SK-N-MC (cell line): Measurements from ENCODE around the gene HSPA1A.
"Not testable (repeated sequence)": the region's sequence is repeated elsewhere in the genome, so short reads cannot be mapped to it uniquely, and the experiment has no call there.

Experiments
- DNase-seq: peaks from one replicate; pipeline ENCODE4 v3.0.0-alpha.2; 2011; ENCODE audit warnings: low read depth, low spot score
- H3K27ac ChIP-seq: fragments of 200-600 bp; sonication (generic); 2 replicates; pipeline ENCODE4 v1.5.1; 2016; ENCODE audit warnings: mixed run types
- H3K36me3 ChIP-seq: fragments of 200-600 bp; sonication (generic); 2 replicates; pipeline ENCODE4 v1.6.1; 2017; ENCODE audit warnings: antibody characterized with exemption, low read length, mixed read lengths; ENCODE audit not compliant: insufficient read depth
- H3K4me3 ChIP-seq: fragments of 200-600 bp; sonication (generic); 2 replicates; pipeline ENCODE4 v1.5.1; 2016
- H3K9ac ChIP-seq: fragments of 200-600 bp; sonication (generic); 2 replicates; pipeline ENCODE4 v1.8.0; 2017; ENCODE audit warnings: mixed run types, mixed read lengths; ENCODE audit not compliant: insufficient read length
- H3K9me3 ChIP-seq: fragments of 200-600 bp; sonication (generic); 2 replicates; pipeline ENCODE4 v1.6.1; 2017; ENCODE audit warnings: low read depth, mild to moderate bottlenecking, antibody characterized with exemption, low read length, moderate library complexity, mixed read lengths
- EZH2 ChIP-seq: fragments of 200-600 bp; sonication (generic); IDR thresholded peaks from one replicate; pipeline ENCODE4 v1.6.1; 2017; ENCODE audit warnings: antibody characterized with exemption
- FOXP2 ChIP-seq: optimal IDR thresholded peaks from 2 replicates; pipeline ENCODE3; 2011; ENCODE audit warnings: mild to moderate bottlenecking, moderate library complexity; ENCODE audit not compliant: insufficient read depth; ENCODE audit errors: extremely low read length, control extremely low read depth
- POLR2AphosphoS5 ChIP-seq: IDR thresholded peaks from 2 replicates; pipeline ENCODE4 v1.6.1; 2012; ENCODE audit warnings: mild to moderate bottlenecking, low read depth, low read length, borderline replicate concordance

The HSPA1A gene

GRCh38 chr6:31836474-31837368, 21.4 kb downstream of the HSPA1A start:
- no peaks in the 10 kb centered on the region for H3K9me3 ChIP-seq
- DNase-seq: no peak
- H3K27ac ChIP-seq: peak overlapping the region; percentile 98
- TF ChIP-seq POLR2AphosphoS5: no peak
- no peak for TF ChIP-seq EZH2
- H3K9ac ChIP-seq: peak overlapping the region; percentile 94
- H3K4me3 ChIP-seq: peak overlapping the region; percentile 88
- peaks cover 58% of the 10 kb centered on the region for H3K36me3 ChIP-seq

- H3K36me3 ChIP-seq: peaks cover 58% of the 10 kb centered on the region
- no peaks in the 10 kb centered on the region for H3K9me3 ChIP-seq
- peak overlapping the region; percentile 98 for H3K27ac ChIP-seq
- peak overlapping the region; percentile 94 for H3K9ac ChIP-seq
- peak; percentile 45; the same call in 1 of the 2 replicates for TF ChIP-seq POLR2AphosphoS5
- no peak for TF ChIP-seq FOXP2
- no peak for TF ChIP-seq EZH2
- peak overlapping the region; percentile 88 for H3K4me3 ChIP-seq
- no peak for DNase-seq
Observed at GRCh38 chr6:31837369-31838113, 22.2 kb downstream of the HSPA1A start.

- Histone ChIP-seq H3K36me3 (peaks cover 58% of the 10 kb centered on the region), H3K4me3 (peak overlapping the region; percentile 88), H3K27ac (peak overlapping the region; percentile 98), H3K9ac (peak overlapping the region; percentile 94)
- H3K9me3 ChIP-seq, DNase-seq: not testable (repeated sequence)
Observed at GRCh38 chr6:31838114-31838553, 22.8 kb downstream of the HSPA1A start.

- H3K36me3 ChIP-seq: peaks cover 58% of the 10 kb centered on the region
- H3K9me3 ChIP-seq: no peaks in the 10 kb centered on the region
- peak overlapping the region; percentile 88 for H3K4me3 ChIP-seq
- H3K27ac ChIP-seq: peak overlapping the region; percentile 86
- H3K9ac ChIP-seq: no peak overlapping the region
- no peak for DNase-seq
- TF ChIP-seq EZH2 (no peak), FOXP2 (no peak), POLR2AphosphoS5 (no peak)
Observed at GRCh38 chr6:31838968-31839367, 23.6 kb downstream of the HSPA1A start.

- Histone ChIP-seq H3K36me3 (peaks cover 58% of the 10 kb centered on the region), H3K4me3 (peak overlapping the region; percentile 88), H3K27ac (peak overlapping the region; percentile 86)
- not testable (repeated sequence) for H3K9me3 ChIP-seq, DNase-seq, H3K9ac ChIP-seq
Observed at GRCh38 chr6:31839779-31840126, 24.4 kb downstream of the HSPA1A start.

- H3K9ac ChIP-seq: no peak overlapping the region
- no peak overlapping the region for H3K4me3 ChIP-seq
- DNase-seq: no peak
- no peaks in the 10 kb centered on the region for H3K9me3 ChIP-seq
- H3K36me3 ChIP-seq: peaks cover 44% of the 10 kb centered on the region
- TF ChIP-seq FOXP2 (no peak), POLR2AphosphoS5 (0 out of 2 replicates have a peak, but pooled peaks have one; percentile 4)
- no peak overlapping the region for H3K27ac ChIP-seq
Observed at GRCh38 chr6:31842053-31842452, 26.7 kb downstream of the HSPA1A start.

GRCh38 chr6:31844507-31844906, 29.2 kb downstream of the HSPA1A start:
- no peak overlapping the region for H3K9ac ChIP-seq
- H3K27ac ChIP-seq: no peak overlapping the region
- DNase-seq: no peak
- no peak for TF ChIP-seq EZH2
- TF ChIP-seq POLR2AphosphoS5: no peak
- TF ChIP-seq FOXP2: no peak
- H3K9me3 ChIP-seq: no peaks in the 10 kb centered on the region
- H3K4me3 ChIP-seq: no peak overlapping the region
- H3K36me3 ChIP-seq: peaks cover 20% of the 10 kb centered on the region

- TF ChIP-seq FOXP2 (no peak), EZH2 (no peak), POLR2AphosphoS5 (no peak)
- H3K27ac ChIP-seq: no peak overlapping the region
- no peaks in the 10 kb centered on the region; the same call in 1 of the 2 replicates for H3K36me3 ChIP-seq
- H3K4me3 ChIP-seq: no peak overlapping the region
- no peak overlapping the region for H3K9ac ChIP-seq
- DNase-seq: no peak
- no peaks in the 10 kb centered on the region for H3K9me3 ChIP-seq
Observed at GRCh38 chr6:31847276-31847978, 32.1 kb downstream of the HSPA1A start.
